GM23338 (cell line): Measurements from ENCODE around the gene MAPK6. TPM values are rescaled to one million over a fixed set of nuclear protein-coding genes. Genes with fewer than 3 reads are reported as not detected.

ENCODE experiments used
- ATAC-seq: fragments of 200-7000 bp; cut with Tn5 transposase; 3 replicates; pipeline ENCODE4 v1.9.1; 2020
- DNase-seq: peaks from one replicate; pipeline ENCODE4 v3.0.0-alpha.2; 2015; ENCODE audit warnings: low spot score
- H2AFZ ChIP-seq: fragments of 200-600 bp; sonication (generic); 2 replicates; pipeline ENCODE4 v1.8.0; 2016; ENCODE audit warnings: antibody characterized with exemption, mild to moderate bottlenecking, moderate library complexity
- H3F3A ChIP-seq: fragments of 200-600 bp; sonication (generic); replicated peaks from 2 replicates; pipeline ENCODE4 v1.8.0; 2017; ENCODE audit warnings: antibody characterized with exemption, mixed run types, low read depth
- H3K27ac ChIP-seq: fragments of 200-600 bp; sonication (generic); 2 replicates; pipeline ENCODE4 v1.6.1; 2016; ENCODE audit warnings: low read depth
- H3K27me3 ChIP-seq: fragments of 200-600 bp; sonication (generic); 2 replicates; pipeline ENCODE4 v1.8.0; 2016; ENCODE audit warnings: mild to moderate bottlenecking, mixed run types, moderate library complexity; ENCODE audit not compliant: insufficient read depth
- H3K36me3 ChIP-seq: fragments of 200-600 bp; sonication (generic); 2 replicates; pipeline ENCODE4 v1.8.0; 2016; ENCODE audit warnings: mild to moderate bottlenecking; ENCODE audit not compliant: insufficient read depth
- H3K4me1 ChIP-seq: fragments of 200-600 bp; sonication (generic); 2 replicates; pipeline ENCODE4 v1.8.0; 2016; ENCODE audit warnings: mild to moderate bottlenecking, moderate library complexity; ENCODE audit not compliant: insufficient read depth
- H3K4me2 ChIP-seq: fragments of 200-600 bp; sonication (generic); 2 replicates; pipeline ENCODE4 v1.7.1; 2017; ENCODE audit warnings: mixed run types
- H3K4me3 ChIP-seq: fragments of 200-600 bp; sonication (generic); 2 replicates; pipeline ENCODE4 v1.6.1; 2016; ENCODE audit warnings: mixed run types
- H3K79me2 ChIP-seq: fragments of 200-600 bp; sonication (generic); replicated peaks from 2 replicates; pipeline ENCODE4 v1.8.0; 2017; ENCODE audit warnings: mild to moderate bottlenecking; ENCODE audit not compliant: insufficient read depth
- H3K9me2 ChIP-seq: fragments of 200-600 bp; sonication (generic); 2 replicates; pipeline ENCODE4 v1.8.0; 2017; ENCODE audit not compliant: insufficient read depth
- H4K20me1 ChIP-seq: fragments of 200-600 bp; sonication (generic); replicated peaks from 2 replicates; pipeline ENCODE4 v1.8.0; 2017; ENCODE audit warnings: mild to moderate bottlenecking; ENCODE audit not compliant: insufficient read depth
- H3K27ac Mint-ChIP-seq: 2 replicates; pipeline ENCODE4 v1.8.0; 2020; ENCODE audit warnings: inconsistent platforms, mild to moderate bottlenecking, moderate library complexity, mixed read lengths
- H3K27me3 Mint-ChIP-seq: 3 replicates; pipeline ENCODE4 v1.8.0; 2022; ENCODE audit warnings: low read depth, mild to moderate bottlenecking, moderate library complexity, mixed read lengths, inconsistent platforms; ENCODE audit not compliant: insufficient read depth, poor library complexity
- H3K36me3 Mint-ChIP-seq: 3 replicates; pipeline ENCODE4 v1.8.0; 2021; ENCODE audit warnings: low read depth, mild to moderate bottlenecking, inconsistent platforms, moderate library complexity, mixed read lengths
- H3K4me1 Mint-ChIP-seq: 3 replicates; pipeline ENCODE4 v1.8.0; 2020; ENCODE audit warnings: mild to moderate bottlenecking, inconsistent platforms, mixed read lengths
- H3K4me3 Mint-ChIP-seq: 3 replicates; pipeline ENCODE4 v1.8.0; 2021; ENCODE audit warnings: moderate library complexity, mild to moderate bottlenecking, inconsistent platforms, mixed read lengths
- H3K9me3 Mint-ChIP-seq: 3 replicates; pipeline ENCODE4 v1.8.0; 2020; ENCODE audit warnings: moderate library complexity, mild to moderate bottlenecking, inconsistent platforms, mixed read lengths
- ETS1 ChIP-seq: IDR thresholded peaks from 2 replicates; pipeline ENCODE4 v1.6.1; 2016; ENCODE audit warnings: antibody characterized with exemption
- EZH2 ChIP-seq: fragments of 200-600 bp; sonication (generic); IDR thresholded peaks from one replicate; pipeline ENCODE4 v1.8.0; 2017; ENCODE audit warnings: antibody characterized with exemption, mild to moderate bottlenecking, low read depth; ENCODE audit not compliant: unreplicated experiment
- EZH2phosphoT487 ChIP-seq: fragments of 200-600 bp; sonication (generic); IDR thresholded peaks from one replicate; pipeline ENCODE4 v1.8.1; 2018; ENCODE audit warnings: antibody characterized with exemption; ENCODE audit not compliant: unreplicated experiment
- JUNB ChIP-seq: IDR thresholded peaks from one replicate; pipeline ENCODE4 v1.6.1; 2016; ENCODE audit warnings: antibody characterized with exemption; ENCODE audit not compliant: unreplicated experiment
- NANOG ChIP-seq: IDR thresholded peaks from 2 replicates; pipeline ENCODE4 v1.6.1; 2016; ENCODE audit warnings: antibody characterized with exemption, borderline replicate concordance
- POLR2AphosphoS5 ChIP-seq: IDR thresholded peaks from 2 replicates; pipeline ENCODE4 v1.6.1; 2016; ENCODE audit warnings: antibody characterized with exemption, low read depth
- REST ChIP-seq: IDR thresholded peaks from one replicate; pipeline ENCODE4 v1.6.1; 2018; ENCODE audit warnings: antibody characterized with exemption; ENCODE audit not compliant: unreplicated experiment
- STAT1 ChIP-seq: IDR thresholded peaks from one replicate; pipeline ENCODE4 v1.6.1; 2016; ENCODE audit warnings: antibody characterized with exemption; ENCODE audit not compliant: unreplicated experiment
- ZNF114 ChIP-seq: fragments of 250-450 bp; sonication (Bioruptor Pico); IDR thresholded peaks from 2 replicates; pipeline ENCODE4 v1.5.0; 2020; ENCODE audit warnings: mild to moderate bottlenecking, moderate library complexity
- ZNF331 ChIP-seq: fragments of 250-450 bp; sonication (Bioruptor Pico); IDR thresholded peaks from 2 replicates; pipeline ENCODE4 v1.5.0; 2020; ENCODE audit warnings: low read depth, mild to moderate bottlenecking, moderate library complexity
- ZNF462 ChIP-seq: fragments of 250-450 bp; sonication (Bioruptor Pico); IDR thresholded peaks from 2 replicates; pipeline ENCODE4 v1.5.0; 2020; ENCODE audit warnings: mild to moderate bottlenecking, moderate library complexity
- polyA plus RNA-seq: library from polyadenylated mRNA; unstranded; fragments of >200 nt; fragmentation: Nextera tagmentation; extraction: Ambion mirVana; gene quantifications from 2 replicates; pipeline ENCODE4 v1.2.1, GENCODE V29; 2016
- total RNA-seq: library from RNA; depleted of rRNA; stranded (reverse); fragments of >200 nt; shearing (Covaris generic); gene quantifications from 2 replicates; pipeline ENCODE4 v1.2.3, GENCODE V29; 2014

MAPK6 gene
- total and polyA plus RNA-seq, 2 experiments from 2014 or later = 40.9 to 92.3 TPM

- TF ChIP-seq POLR2AphosphoS5 (no peak), ZNF114 (CRISPR knock-in tag) (no peak), ZNF331 (CRISPR knock-in tag) (no peak), NANOG (no peak), EZH2 (no peak), JUNB (no peak), ETS1 (no peak), EZH2phosphoT487 (no peak), ZNF462 (no peak), STAT1 (no peak), REST (no peak)
- Histone ChIP-seq H3K4me1 (peaks cover 17% of the 10 kb centered on the region), H3K27me3 (no peaks in the 10 kb centered on the region), H3K9me2 (no peaks in the 10 kb centered on the region), H3K4me2 (peak overlapping the region; percentile 12), H3K27ac (peak overlapping the region; percentile 76), H3F3A (no peaks in the 10 kb centered on the region; the same call in 1 of the 2 replicates), H2AFZ (no peak overlapping the region), H3K36me3 (no peaks in the 10 kb centered on the region), H3K79me2 (peaks cover 100% of the 10 kb centered on the region), H4K20me1 (peaks cover 61% of the 10 kb centered on the region), H3K4me3 (peak overlapping the region; percentile 2; the same call in 1 of the 2 replicates)
- peak overlapping the region; percentile 76 for H3K27ac Mint-ChIP-seq
- peak; percentile 56 for ATAC-seq
- H3K4me1 Mint-ChIP-seq = peaks cover 27% of the 10 kb centered on the region
- peaks cover 41% of the 10 kb centered on the region for H3K36me3 Mint-ChIP-seq
- peaks cover 7% of the 10 kb centered on the region for H3K27me3 Mint-ChIP-seq
- H3K9me3 Mint-ChIP-seq = no peaks in the 10 kb centered on the region; the same call in 2 of the 3 replicates
- peak overlapping the region; percentile 32 for H3K4me3 Mint-ChIP-seq
- DNase-seq = peak; percentile 44
Observed at GRCh38 chr15:52030010-52030409, 11.0 kb downstream of the MAPK6 start.
